ENCODE data around the gene MSANTD1. TPM values are rescaled to one million over a fixed set of nuclear protein-coding genes. Genes with fewer than 3 reads are reported as not detected.

The MSANTD1 gene
- total RNA-seq, 2 donors from 2014 or later: 1.00 to 2.5 TPM

GRCh38 chr4:3229328-3229727 lies 19.6 kb upstream of the MSANTD1 start:
- Mint-ChIP-seq H3K27ac (no peak overlapping the region), H3K9me3 (no peaks in the 10 kb centered on the region), H3K4me1 (no peaks in the 10 kb centered on the region), H3K27me3 (ENCODE audit: insufficient read depth) (no peaks in the 10 kb centered on the region), H3K36me3 (ENCODE audit: low read depth) (peaks cover 70% of the 10 kb centered on the region), H3K4me3 (no peak overlapping the region)
- H3K4me3 ChIP-seq (ENCODE audit: low read length): no peak overlapping the region
- no peaks in the 10 kb centered on the region for H3K4me1 ChIP-seq (ENCODE audit: control insufficient read depth, insufficient read depth, low read length)
- H3K9me3 ChIP-seq (ENCODE audit: control insufficient read depth, low read length): no peaks in the 10 kb centered on the region
- no peak overlapping the region for H3K9ac ChIP-seq (ENCODE audit: extremely low read depth, low read length, poor library complexity, severe bottlenecking)
- no peaks in the 10 kb centered on the region for H3K27me3 ChIP-seq (ENCODE audit: control insufficient read depth, insufficient read depth, low read length, poor library complexity, severe bottlenecking)
- TF ChIP-seq CTCF (conservative IDR thresholded peaks at IDR 0.05): no peak
- no peak for DNase-seq
- H3K27ac ChIP-seq (ENCODE audit: low read depth, low read length): no peak overlapping the region
- WGBS, 2 experiments (ENCODE audit: insufficient coverage in 1 of 2, insufficient read length in 1 of 2): 96% methylated on average over 3 to 9 of the region's 9 CpGs
- peaks cover 78% of the 10 kb centered on the region for H3K36me3 ChIP-seq (ENCODE audit: control insufficient read depth, insufficient read depth, low read length)

DNA sequence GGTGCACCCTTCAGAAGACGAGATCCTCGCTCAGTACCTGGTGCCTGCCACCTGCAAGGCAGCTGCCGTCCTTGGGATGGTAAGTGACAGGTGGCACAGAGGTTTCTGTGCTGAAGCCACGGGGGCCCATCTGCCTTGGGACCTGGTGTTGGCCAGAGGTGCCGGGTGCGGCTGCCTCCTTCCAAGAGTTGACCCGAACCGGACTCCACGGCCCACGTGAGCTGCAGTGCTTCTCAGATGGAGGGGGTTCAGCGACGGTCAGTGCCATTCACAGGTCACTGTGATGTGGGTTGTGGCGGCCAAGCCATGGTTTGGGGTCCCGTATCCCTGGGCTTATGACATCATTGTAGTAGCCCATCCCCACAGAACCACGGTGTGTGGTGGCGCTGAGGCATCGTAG lies 19.0 kb upstream of the MSANTD1 start:
- Mint-ChIP-seq H3K27ac (no peak overlapping the region), H3K4me1 (no peaks in the 10 kb centered on the region), H3K36me3 (ENCODE audit: low read depth) (peaks cover 70% of the 10 kb centered on the region), H3K27me3 (ENCODE audit: insufficient read depth) (no peaks in the 10 kb centered on the region), H3K9me3 (no peaks in the 10 kb centered on the region), H3K4me3 (no peak overlapping the region)
- 95 to 100% methylated on average over 2 to 17 of the region's 17 CpGs for WGBS, 2 experiments (ENCODE audit: insufficient coverage in 1 of 2, insufficient read length in 1 of 2)
- no peaks in the 10 kb centered on the region for H3K4me1 ChIP-seq (ENCODE audit: control insufficient read depth, insufficient read depth, low read length)
- no peak overlapping the region for H3K27ac ChIP-seq (ENCODE audit: low read depth, low read length)
- H3K9ac ChIP-seq (ENCODE audit: extremely low read depth, low read length, poor library complexity, severe bottlenecking): no peak overlapping the region
- TF ChIP-seq CTCF (conservative IDR thresholded peaks at IDR 0.05): no peak
- H3K36me3 ChIP-seq (ENCODE audit: control insufficient read depth, insufficient read depth, low read length): peaks cover 77% of the 10 kb centered on the region
- no peaks in the 10 kb centered on the region for H3K27me3 ChIP-seq (ENCODE audit: control insufficient read depth, insufficient read depth, low read length, poor library complexity, severe bottlenecking)
- no peaks in the 10 kb centered on the region for H3K9me3 ChIP-seq (ENCODE audit: control insufficient read depth, low read length)
- H3K4me3 ChIP-seq (ENCODE audit: low read length): no peak overlapping the region
- no peak for DNase-seq

DNA sequence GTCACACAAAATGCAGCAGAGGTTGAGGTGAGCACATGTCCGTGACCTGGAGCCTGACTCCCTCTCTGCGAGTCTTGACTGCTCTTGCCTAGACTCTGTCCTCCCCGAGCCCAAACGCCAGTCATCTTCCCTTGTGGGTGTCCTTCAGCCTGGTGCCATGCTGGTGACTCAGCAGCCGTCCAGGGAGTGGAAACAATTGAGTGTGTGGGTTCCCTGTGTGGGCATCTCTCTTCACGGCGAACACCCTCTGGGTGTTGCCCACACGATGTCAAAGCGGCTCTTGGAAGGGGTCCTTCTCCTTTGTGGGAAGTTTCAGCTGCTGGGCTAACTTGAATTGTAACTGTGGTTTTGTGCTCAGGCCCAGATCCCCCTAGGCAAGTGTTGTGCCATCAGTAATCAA lies 17.5 kb upstream of the MSANTD1 start:
- Histone ChIP-seq H3K36me3 (ENCODE audit: control insufficient read depth, insufficient read depth, low read length) (peaks cover 76% of the 10 kb centered on the region), H3K27me3 (ENCODE audit: control insufficient read depth, insufficient read depth, low read length, poor library complexity, severe bottlenecking) (no peaks in the 10 kb centered on the region), H3K9ac (ENCODE audit: extremely low read depth, low read length, poor library complexity, severe bottlenecking) (no peak overlapping the region), H3K27ac (ENCODE audit: low read depth, low read length) (no peak overlapping the region), H3K4me3 (ENCODE audit: low read length) (no peak overlapping the region), H3K9me3 (ENCODE audit: control insufficient read depth, low read length) (no peaks in the 10 kb centered on the region), H3K4me1 (ENCODE audit: control insufficient read depth, insufficient read depth, low read length) (no peaks in the 10 kb centered on the region)
- H3K4me3 Mint-ChIP-seq: no peak overlapping the region
- no peaks in the 10 kb centered on the region for H3K27me3 Mint-ChIP-seq (ENCODE audit: insufficient read depth)
- peaks cover 73% of the 10 kb centered on the region for H3K36me3 Mint-ChIP-seq (ENCODE audit: low read depth)
- WGBS, 2 experiments (ENCODE audit: insufficient coverage in 1 of 2, insufficient read length in 1 of 2): 93 to 97% methylated on average over 6 to 9 of the region's 9 CpGs
- DNase-seq: no peak
- no peak for TF ChIP-seq CTCF (conservative IDR thresholded peaks at IDR 0.05)
- no peaks in the 10 kb centered on the region for H3K4me1 Mint-ChIP-seq
- H3K27ac Mint-ChIP-seq: no peak overlapping the region
- H3K9me3 Mint-ChIP-seq: no peaks in the 10 kb centered on the region

Measured in endodermal cell (in vitro differentiated cells).